AG09319 (cell line): ENCODE measurements around the gene THNSL1.

Source experiments
- DNase-seq: peaks from one replicate; pipeline ENCODE4 v3.0.0-alpha.2; 2010; ENCODE audit warnings: low read depth; ENCODE audit errors: extremely low read depth
- TF ChIP-seq, protein P1 (sequence below): IDR thresholded peaks from 2 replicates; pipeline ENCODE4 v1.5.1; 2011; ENCODE audit warnings: low read depth, mild to moderate bottlenecking, inconsistent platforms, low read length, moderate library complexity

The THNSL1 gene

GRCh38 chr10:25065761-25066476 lies 49.5 kb downstream of the THNSL1 start:
- TF ChIP-seq, protein P1, sequence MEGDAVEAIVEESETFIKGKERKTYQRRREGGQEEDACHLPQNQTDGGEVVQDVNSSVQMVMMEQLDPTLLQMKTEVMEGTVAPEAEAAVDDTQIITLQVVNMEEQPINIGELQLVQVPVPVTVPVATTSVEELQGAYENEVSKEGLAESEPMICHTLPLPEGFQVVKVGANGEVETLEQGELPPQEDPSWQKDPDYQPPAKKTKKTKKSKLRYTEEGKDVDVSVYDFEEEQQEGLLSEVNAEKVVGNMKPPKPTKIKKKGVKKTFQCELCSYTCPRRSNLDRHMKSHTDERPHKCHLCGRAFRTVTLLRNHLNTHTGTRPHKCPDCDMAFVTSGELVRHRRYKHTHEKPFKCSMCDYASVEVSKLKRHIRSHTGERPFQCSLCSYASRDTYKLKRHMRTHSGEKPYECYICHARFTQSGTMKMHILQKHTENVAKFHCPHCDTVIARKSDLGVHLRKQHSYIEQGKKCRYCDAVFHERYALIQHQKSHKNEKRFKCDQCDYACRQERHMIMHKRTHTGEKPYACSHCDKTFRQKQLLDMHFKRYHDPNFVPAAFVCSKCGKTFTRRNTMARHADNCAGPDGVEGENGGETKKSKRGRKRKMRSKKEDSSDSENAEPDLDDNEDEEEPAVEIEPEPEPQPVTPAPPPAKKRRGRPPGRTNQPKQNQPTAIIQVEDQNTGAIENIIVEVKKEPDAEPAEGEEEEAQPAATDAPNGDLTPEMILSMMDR: no peak
- no peak for DNase-seq

DNA sequence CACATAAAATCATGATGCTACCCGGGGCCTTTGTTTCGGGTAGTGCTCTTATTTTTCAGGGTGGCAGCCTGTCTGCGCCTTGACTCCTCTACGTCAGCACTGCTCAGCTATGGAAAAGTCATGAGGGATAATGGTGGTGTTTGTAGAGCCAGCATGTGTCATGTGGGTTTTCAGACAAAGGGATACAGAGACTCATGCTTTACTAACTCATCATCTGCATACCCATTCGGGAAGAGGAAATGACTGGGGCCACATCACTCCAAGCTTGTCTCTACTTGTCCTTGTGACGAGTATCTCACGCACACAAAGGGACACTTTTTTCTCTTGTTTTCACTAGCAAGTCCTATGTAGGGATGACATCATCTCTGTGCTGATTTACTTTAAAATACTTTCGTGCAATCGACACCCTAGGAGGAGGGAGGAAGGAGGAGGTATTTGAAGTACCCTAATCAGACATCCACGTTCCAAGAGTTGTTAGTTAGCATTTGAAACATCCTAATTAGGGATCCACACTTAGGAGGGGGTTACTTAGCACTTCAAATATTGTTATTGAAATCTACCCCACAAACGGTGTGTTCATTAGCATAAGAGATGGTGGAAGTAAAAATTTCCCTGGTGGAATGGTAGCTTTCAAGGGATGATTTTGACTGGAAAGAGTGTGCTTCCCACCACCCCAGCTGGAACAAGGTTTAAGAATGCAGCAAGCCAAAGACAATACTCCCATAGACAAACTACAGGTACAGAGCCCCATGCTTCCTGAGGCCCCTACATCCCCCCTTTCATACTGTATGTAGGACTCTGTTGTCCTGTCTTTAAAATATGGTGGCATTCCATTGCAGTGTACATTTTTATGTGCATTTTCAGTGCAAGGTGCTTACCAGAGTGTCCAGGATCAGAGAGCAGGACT lies 52.0 kb downstream of the THNSL1 start:
- TF ChIP-seq, protein P1: no peak
- DNase-seq: no peak

DNA sequence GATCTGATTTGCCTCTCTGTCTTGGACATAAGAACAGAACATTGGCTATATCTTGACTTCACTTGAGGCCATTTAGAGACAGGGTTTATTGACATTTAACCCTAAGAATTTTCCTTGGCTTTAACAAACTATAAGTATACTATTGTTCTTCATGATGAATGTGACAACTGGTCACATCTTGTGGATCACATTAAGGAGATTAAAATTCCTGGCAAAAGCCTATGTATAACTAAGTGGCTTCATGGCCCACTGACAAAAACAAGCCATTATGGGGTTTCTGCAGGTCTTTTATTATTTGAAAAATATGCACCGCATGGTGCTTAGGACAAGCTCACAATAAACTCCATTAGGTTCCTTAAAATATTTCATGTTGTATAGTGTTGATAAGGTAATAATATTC lies 54.8 kb downstream of the THNSL1 start:
- TF ChIP-seq, protein P1: no peak
- no peak for DNase-seq

DNA sequence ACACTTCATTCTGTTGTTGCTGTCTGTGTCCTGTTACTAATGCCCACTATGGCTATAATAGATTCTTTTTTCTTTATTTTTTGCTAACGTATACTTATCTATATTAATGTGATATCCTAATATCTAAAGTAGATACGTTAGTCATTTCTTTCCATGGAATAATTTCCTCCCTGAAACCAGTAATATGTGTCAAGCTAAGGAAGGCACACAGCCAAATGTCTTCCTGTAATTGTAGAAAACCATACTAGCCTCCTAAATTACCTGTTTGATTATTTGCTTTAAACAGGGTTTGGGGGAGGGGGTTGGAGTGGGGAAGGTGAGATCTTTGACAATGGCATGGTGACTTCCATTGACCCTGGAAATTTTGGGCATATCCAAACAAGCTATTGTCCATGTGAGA lies 56.4 kb downstream of the THNSL1 start:
- TF ChIP-seq, protein P1: no peak
- no peak for DNase-seq

DNA sequence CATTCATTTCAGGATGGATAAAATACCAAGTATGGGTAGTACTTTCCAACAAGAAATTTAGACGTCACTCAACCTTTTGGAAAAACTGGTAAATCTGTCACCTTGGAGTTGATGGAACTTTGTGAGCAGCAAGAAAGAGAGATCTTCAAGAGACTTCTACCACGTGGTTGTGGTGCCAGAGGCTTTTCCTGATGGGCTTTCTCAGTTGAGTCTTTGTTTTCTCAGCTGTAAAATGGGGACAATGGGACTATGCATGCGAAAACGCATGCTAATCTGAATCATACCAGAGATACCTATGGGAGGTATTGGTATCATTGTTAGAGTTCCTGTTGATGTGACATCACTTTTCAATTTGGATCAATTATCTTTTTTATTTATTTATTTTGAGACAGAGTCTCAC lies 59.4 kb downstream of the THNSL1 start:
- TF ChIP-seq, protein P1: no peak
- no peak for DNase-seq
